Measurements from ENCODE around the gene UROD. TPM values are rescaled to one million over a fixed set of nuclear protein-coding genes. Genes with fewer than 3 reads are reported as not detected.
"Not testable (repeated sequence)": the region's sequence is repeated elsewhere in the genome, so short reads cannot be mapped to it uniquely, and the experiment has no call there.

UROD gene
- polyA plus RNA-seq, 1 donor from 2014 or later, result 96.9 TPM

- no peaks in the 10 kb centered on the region for H4K20me1 ChIP-seq (ENCODE audit: insufficient read depth)
- H3K27me3 ChIP-seq (ENCODE audit: insufficient read depth, low read depth, low read length), result no peaks in the 10 kb centered on the region
- H3K4me2 ChIP-seq (ENCODE audit: low read length), result no peak overlapping the region
- no peak overlapping the region for H3K9ac ChIP-seq (ENCODE audit: low read length)
- no peak for TF ChIP-seq CTCF (IDR thresholded peaks at IDR 0.05; ENCODE audit: poor library complexity, severe bottlenecking)
- no peak for TF ChIP-seq POLR2AphosphoS5 (IDR thresholded peaks at IDR 0.05)
- TF ChIP-seq EZH2 (IDR thresholded peaks at IDR 0.05; ENCODE audit: borderline replicate concordance, insufficient read depth, low read length, poor library complexity, severe bottlenecking), result no peak
- no peak for TF ChIP-seq REST (IDR thresholded peaks at IDR 0.05; ENCODE audit: borderline replicate concordance)
- TF ChIP-seq RAD21 (conservative IDR thresholded peaks at IDR 0.05), result no peak
- TF ChIP-seq TAF1 (IDR thresholded peaks at IDR 0.05; ENCODE audit: low read depth), result no peak
- TF ChIP-seq EP300 (conservative IDR thresholded peaks at IDR 0.05; ENCODE audit: poor library complexity, severe bottlenecking), result no peak
- TF ChIP-seq MXI1 (conservative IDR thresholded peaks at IDR 0.05; ENCODE audit: poor library complexity, severe bottlenecking), result no peak
- no peak for TF ChIP-seq SMC3 (conservative IDR thresholded peaks at IDR 0.05; ENCODE audit: poor library complexity)
- H3K9me2 ChIP-seq (ENCODE audit: insufficient read depth, low read length), result no peaks in the 10 kb centered on the region
- no peak overlapping the region for H3K4me3 ChIP-seq (ENCODE audit: low read length)
- no peak overlapping the region for H2AFZ ChIP-seq (ENCODE audit: low read depth, low read length)
- H3K36me3 ChIP-seq (ENCODE audit: insufficient read depth, low read length), result no peaks in the 10 kb centered on the region
- H3K27ac ChIP-seq (ENCODE audit: low read length), result no peak overlapping the region
- H3K79me2 ChIP-seq (replicated peaks; ENCODE audit: insufficient read depth, low read length), result no peaks in the 10 kb centered on the region
- no peaks in the 10 kb centered on the region for H3K9me3 ChIP-seq (ENCODE audit: low read length)
- no peaks in the 10 kb centered on the region for H3F3A ChIP-seq (ENCODE audit: insufficient read depth, low read length, poor library complexity, severe bottlenecking)
These were observed 47.8 kb downstream of the UROD start for GRCh38 chr1:45059829-45060228.

- not testable (repeated sequence) for H3K9ac ChIP-seq (ENCODE audit: low read length); H3K4me2 ChIP-seq (ENCODE audit: low read length); H2AFZ ChIP-seq (ENCODE audit: low read depth, low read length); H3K9me2 ChIP-seq (ENCODE audit: insufficient read depth, low read length); H3K36me3 ChIP-seq (ENCODE audit: insufficient read depth, low read length); H4K20me1 ChIP-seq (ENCODE audit: insufficient read depth); H3K4me3 ChIP-seq (ENCODE audit: low read length); H3K27me3 ChIP-seq (ENCODE audit: insufficient read depth, low read depth, low read length); H3K79me2 ChIP-seq (replicated peaks; ENCODE audit: insufficient read depth, low read length); H3K9me3 ChIP-seq (ENCODE audit: low read length); H3K27ac ChIP-seq (ENCODE audit: low read length); H3F3A ChIP-seq (ENCODE audit: insufficient read depth, low read length, poor library complexity, severe bottlenecking)
These were observed 50.4 kb downstream of the UROD start for GRCh38 chr1:45062463-45062862.

GRCh38 chr1:45065083-45065482 lies 53.0 kb downstream of the UROD start:
- H3K4me2 ChIP-seq (ENCODE audit: low read length), result no peak overlapping the region
- H3K36me3 ChIP-seq (ENCODE audit: insufficient read depth, low read length), result no peaks in the 10 kb centered on the region
- no peaks in the 10 kb centered on the region for H3K9me2 ChIP-seq (ENCODE audit: insufficient read depth, low read length)
- H4K20me1 ChIP-seq (ENCODE audit: insufficient read depth), result no peaks in the 10 kb centered on the region
- no peaks in the 10 kb centered on the region for H3K79me2 ChIP-seq (replicated peaks; ENCODE audit: insufficient read depth, low read length)
- H3K9ac ChIP-seq (ENCODE audit: low read length), result no peak overlapping the region
- no peak overlapping the region for H3K27ac ChIP-seq (ENCODE audit: low read length)
- no peak overlapping the region for H2AFZ ChIP-seq (ENCODE audit: low read depth, low read length)
- H3K9me3 ChIP-seq (ENCODE audit: low read length), result no peaks in the 10 kb centered on the region
- TF ChIP-seq EZH2 (IDR thresholded peaks at IDR 0.05; ENCODE audit: borderline replicate concordance, insufficient read depth, low read length, poor library complexity, severe bottlenecking) (no peak), CTCF (IDR thresholded peaks at IDR 0.05; ENCODE audit: poor library complexity, severe bottlenecking) (no peak), RAD21 (conservative IDR thresholded peaks at IDR 0.05) (no peak)
- H3F3A ChIP-seq (ENCODE audit: insufficient read depth, low read length, poor library complexity, severe bottlenecking), result no peaks in the 10 kb centered on the region
- H3K27me3 ChIP-seq (ENCODE audit: insufficient read depth, low read depth, low read length), result no peaks in the 10 kb centered on the region
- no peak overlapping the region for H3K4me3 ChIP-seq (ENCODE audit: low read length)

All from neural cell (in vitro differentiated cells).